DND-41 (cell line): Measurements from ENCODE around the gene ST14.

ENCODE experiments used
- ATAC-seq: fragments of 200-7000 bp; cut with Tn5 transposase; 3 replicates; pipeline ENCODE4 v1.9.1; 2021; ENCODE audit warnings: low read depth; ENCODE audit not compliant: insufficient read depth
- DNase-seq: peaks from one replicate; pipeline ENCODE4 v3.0.0-alpha.2; 2020
- H2AFZ ChIP-seq: 2 replicates; pipeline ENCODE4 v1.6.0; 2012; ENCODE audit warnings: low read depth, low read length
- H3K27ac ChIP-seq: 2 replicates; pipeline ENCODE4 v1.5.1; 2012; ENCODE audit warnings: low read length, inconsistent platforms
- H3K27me3 ChIP-seq: fragments of 200-600 bp; sonication (generic); 2 replicates; pipeline ENCODE4 v1.6.0; 2012; ENCODE audit warnings: low read length, mild to moderate bottlenecking, inconsistent platforms; ENCODE audit not compliant: insufficient read depth, poor library complexity
- H3K36me3 ChIP-seq: 2 replicates; pipeline ENCODE4 v1.5.1; 2012; ENCODE audit warnings: low read length, inconsistent platforms; ENCODE audit not compliant: insufficient read depth
- H3K4me1 ChIP-seq: 2 replicates; pipeline ENCODE4 v1.5.1; 2012; ENCODE audit warnings: mild to moderate bottlenecking, low read length; ENCODE audit not compliant: insufficient read depth
- H3K4me2 ChIP-seq: 2 replicates; pipeline ENCODE4 v1.6.0; 2012; ENCODE audit warnings: mild to moderate bottlenecking, moderate library complexity, low read length, inconsistent platforms; ENCODE audit not compliant: insufficient read depth
- H3K4me3 ChIP-seq, 2 experiments: fragments of 200-600 bp in 1 of 2; shearing (Covaris generic) in 1 of 2; 2 replicates each; pipeline ENCODE4 v1.5.1; 2012 to 2016; ENCODE audit warnings: inconsistent platforms in 2 of 2, low read length in 2 of 2, mild to moderate bottlenecking in 2 of 2, low read depth in 1 of 2, moderate library complexity in 1 of 2
- H3K79me2 ChIP-seq: 2 replicates; pipeline ENCODE4 v1.6.0; 2012; ENCODE audit warnings: low read length, inconsistent platforms; ENCODE audit not compliant: insufficient read depth
- H3K9ac ChIP-seq: 2 replicates; pipeline ENCODE4 v1.6.0; 2012; ENCODE audit warnings: low read depth, mild to moderate bottlenecking, inconsistent platforms, low read length, moderate library complexity
- H3K9me3 ChIP-seq: 2 replicates; pipeline ENCODE4 v1.5.1; 2012; ENCODE audit warnings: low read length, moderate library complexity, mild to moderate bottlenecking, inconsistent platforms; ENCODE audit not compliant: insufficient read depth, severe bottlenecking
- H4K20me1 ChIP-seq: 2 replicates; pipeline ENCODE4 v1.6.0; 2012; ENCODE audit warnings: low read length; ENCODE audit not compliant: insufficient read depth
- EZH2 ChIP-seq: IDR thresholded peaks from 3 replicates; pipeline ENCODE4 v1.6.1; 2012; ENCODE audit warnings: borderline replicate concordance, low read depth, mild to moderate bottlenecking, moderate library complexity, low read length, inconsistent platforms; ENCODE audit not compliant: severe bottlenecking
- TF ChIP-seq, protein P1 (sequence below): IDR thresholded peaks from 2 replicates; pipeline ENCODE4 v1.5.1; 2012; ENCODE audit warnings: borderline replicate concordance, low read length, moderate library complexity, mild to moderate bottlenecking; ENCODE audit not compliant: poor library complexity, severe bottlenecking; ENCODE audit errors: extremely low read depth

Gene ST14

DNA sequence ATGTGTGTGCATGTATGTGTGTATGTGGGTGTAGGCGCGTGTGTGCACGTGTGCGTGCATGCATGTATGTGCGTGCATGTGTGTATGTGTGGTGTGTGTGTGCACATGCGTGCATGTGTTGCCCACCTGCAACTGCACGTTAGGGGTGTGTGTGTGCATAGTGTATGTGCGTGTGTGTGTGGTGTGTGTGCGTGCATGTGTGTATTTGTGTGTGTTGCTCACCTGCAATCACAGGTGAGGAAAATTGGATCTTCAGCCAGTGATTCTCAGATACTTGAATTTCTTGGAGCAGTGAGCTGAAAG lies 54.3 kb downstream of the ST14 start:
- H3K9me3 ChIP-seq = no peaks in the 10 kb centered on the region
- no peak overlapping the region for H3K27ac ChIP-seq
- H3K4me3 ChIP-seq = no peak overlapping the region
- no peak overlapping the region for H2AFZ ChIP-seq
- no peaks in the 10 kb centered on the region for H3K27me3 ChIP-seq
- H4K20me1 ChIP-seq = peaks cover 8% of the 10 kb centered on the region; the same call in 1 of the 2 replicates
- peaks cover 5% of the 10 kb centered on the region for H3K4me1 ChIP-seq
- ATAC-seq (no peak), DNase-seq (no peak)
- H3K79me2 ChIP-seq = no peaks in the 10 kb centered on the region
- H3K36me3 ChIP-seq = no peaks in the 10 kb centered on the region
- no peak overlapping the region for H3K4me2 ChIP-seq
- TF ChIP-seq EZH2 = no peak
- TF ChIP-seq, protein P1, sequence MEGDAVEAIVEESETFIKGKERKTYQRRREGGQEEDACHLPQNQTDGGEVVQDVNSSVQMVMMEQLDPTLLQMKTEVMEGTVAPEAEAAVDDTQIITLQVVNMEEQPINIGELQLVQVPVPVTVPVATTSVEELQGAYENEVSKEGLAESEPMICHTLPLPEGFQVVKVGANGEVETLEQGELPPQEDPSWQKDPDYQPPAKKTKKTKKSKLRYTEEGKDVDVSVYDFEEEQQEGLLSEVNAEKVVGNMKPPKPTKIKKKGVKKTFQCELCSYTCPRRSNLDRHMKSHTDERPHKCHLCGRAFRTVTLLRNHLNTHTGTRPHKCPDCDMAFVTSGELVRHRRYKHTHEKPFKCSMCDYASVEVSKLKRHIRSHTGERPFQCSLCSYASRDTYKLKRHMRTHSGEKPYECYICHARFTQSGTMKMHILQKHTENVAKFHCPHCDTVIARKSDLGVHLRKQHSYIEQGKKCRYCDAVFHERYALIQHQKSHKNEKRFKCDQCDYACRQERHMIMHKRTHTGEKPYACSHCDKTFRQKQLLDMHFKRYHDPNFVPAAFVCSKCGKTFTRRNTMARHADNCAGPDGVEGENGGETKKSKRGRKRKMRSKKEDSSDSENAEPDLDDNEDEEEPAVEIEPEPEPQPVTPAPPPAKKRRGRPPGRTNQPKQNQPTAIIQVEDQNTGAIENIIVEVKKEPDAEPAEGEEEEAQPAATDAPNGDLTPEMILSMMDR = no peak
- no peak overlapping the region for H3K9ac ChIP-seq

DNA sequence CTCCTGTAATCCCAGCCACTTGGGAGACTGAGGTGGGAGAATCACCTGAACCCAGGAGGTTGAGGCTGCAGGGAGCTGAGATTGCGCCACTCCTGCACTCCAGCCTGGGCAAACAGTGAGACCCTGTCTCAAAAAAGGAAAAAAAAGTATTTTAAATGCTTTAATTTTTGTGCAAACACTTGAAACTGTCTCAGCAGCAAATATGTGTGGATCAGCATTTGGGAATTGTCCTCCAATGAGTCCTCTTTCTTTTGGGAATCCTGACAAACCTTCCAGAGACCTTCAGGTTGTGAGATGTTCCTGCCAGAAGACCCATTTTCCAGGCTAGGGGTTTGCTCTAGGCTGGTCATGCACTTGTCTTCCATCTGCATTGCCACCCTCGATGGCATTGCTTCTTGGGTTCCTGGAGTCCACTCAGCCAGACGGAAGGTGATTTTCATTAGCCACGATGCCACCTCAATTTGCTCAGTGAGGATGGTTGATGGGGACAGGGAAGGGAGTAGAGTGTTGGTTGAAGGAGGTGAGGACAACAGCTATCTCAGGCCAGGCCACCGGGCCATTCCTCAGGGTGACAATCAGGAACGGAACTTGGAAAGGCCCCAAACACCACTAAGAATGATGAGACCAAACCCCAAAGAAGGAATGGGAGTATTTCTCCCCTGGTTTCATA lies 55.4 kb downstream of the ST14 start:
- H3K79me2 ChIP-seq = no peaks in the 10 kb centered on the region
- H2AFZ ChIP-seq = no peak overlapping the region
- DNase-seq (no peak), ATAC-seq (no peak)
- H3K36me3 ChIP-seq = no peaks in the 10 kb centered on the region
- H3K9me3 ChIP-seq = no peaks in the 10 kb centered on the region
- TF ChIP-seq, protein P1 = no peak
- TF ChIP-seq EZH2 = no peak
- H3K4me2 ChIP-seq = no peak overlapping the region
- no peaks in the 10 kb centered on the region for H3K27me3 ChIP-seq
- no peak overlapping the region for H3K4me3 ChIP-seq
- peaks cover 5% of the 10 kb centered on the region for H3K4me1 ChIP-seq
- no peak overlapping the region for H3K27ac ChIP-seq
- peaks cover 8% of the 10 kb centered on the region; the same call in 1 of the 2 replicates for H4K20me1 ChIP-seq
- H3K9ac ChIP-seq = no peak overlapping the region

DNA sequence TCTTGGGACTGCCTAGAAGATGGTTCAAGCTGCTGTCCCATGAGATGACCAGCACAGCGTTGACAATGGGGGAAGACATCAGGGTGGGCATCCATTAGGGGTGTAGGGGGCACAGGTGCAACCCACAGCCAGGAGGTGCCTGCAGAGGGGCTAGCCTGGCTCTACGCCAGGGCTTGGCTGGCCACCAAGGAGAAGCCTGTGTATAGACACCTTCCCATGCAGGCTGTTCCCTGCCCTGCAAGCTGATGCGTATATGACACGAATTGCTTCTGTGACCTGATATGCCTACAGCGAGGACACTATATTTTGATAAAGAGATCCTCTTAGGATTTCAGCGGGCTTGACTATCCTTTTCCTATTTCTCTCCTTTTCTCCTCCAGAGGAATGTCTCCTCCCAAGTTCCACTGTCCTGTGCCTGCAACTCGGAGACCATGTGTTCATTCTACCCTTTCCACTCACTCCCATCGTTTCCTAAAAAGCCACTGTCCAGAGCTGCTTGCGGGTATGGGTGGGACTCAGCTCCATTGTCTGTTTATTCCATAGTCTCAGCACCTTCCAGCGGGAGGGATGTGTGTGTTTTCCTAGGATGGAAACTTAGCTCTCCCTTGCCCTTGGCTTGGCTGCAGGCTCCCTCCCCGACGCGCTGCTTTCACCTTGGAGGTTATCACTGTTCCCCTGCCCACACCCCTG lies 56.1 kb downstream of the ST14 start:
- H3K36me3 ChIP-seq = no peaks in the 10 kb centered on the region
- H4K20me1 ChIP-seq = peaks cover 8% of the 10 kb centered on the region; the same call in 1 of the 2 replicates
- no peaks in the 10 kb centered on the region for H3K9me3 ChIP-seq
- H3K4me2 ChIP-seq = no peak overlapping the region
- DNase-seq = no peak
- no peak overlapping the region for H2AFZ ChIP-seq
- peaks cover 5% of the 10 kb centered on the region for H3K4me1 ChIP-seq
- ATAC-seq = no peak
- H3K4me3 ChIP-seq = no peak overlapping the region
- no peak for TF ChIP-seq EZH2
- TF ChIP-seq, protein P1 = no peak
- H3K27me3 ChIP-seq = no peaks in the 10 kb centered on the region
- H3K27ac ChIP-seq = no peak overlapping the region
- H3K9ac ChIP-seq = no peak overlapping the region
- no peaks in the 10 kb centered on the region for H3K79me2 ChIP-seq
